Skeletal muscle tissue (tissue), 5 donors: ENCODE data around the gene OSBPL9. TPM values are rescaled to one million over a fixed set of nuclear protein-coding genes. Genes with fewer than 3 reads are reported as not detected.
"Not testable (repeated sequence)": the region's sequence is repeated elsewhere in the genome, so short reads cannot be mapped to it uniquely, and the experiment has no call there.

ENCODE experiments used
- H3K27ac ChIP-seq: one replicate; pipeline ENCODE4 v1.7.0; 2013; ENCODE audit warnings: mild to moderate bottlenecking, low read depth, low read length, inconsistent platforms
- H3K27me3 ChIP-seq, 3 donors: one replicate each; pipeline ENCODE4 v1.7.0; 2013; ENCODE audit warnings: low read length in 3 of 3; ENCODE audit not compliant: control insufficient read depth in 3 of 3, insufficient read depth in 3 of 3
- H3K36me3 ChIP-seq, 3 donors: one replicate each; pipeline ENCODE4 v1.7.0; 2013; ENCODE audit warnings: low read length in 3 of 3; ENCODE audit not compliant: control insufficient read depth in 3 of 3, insufficient read depth in 3 of 3
- H3K4me1 ChIP-seq, 3 donors: one replicate each; pipeline ENCODE4 v1.7.0; 2013; ENCODE audit warnings: low read length in 3 of 3, mild to moderate bottlenecking in 3 of 3; ENCODE audit not compliant: control insufficient read depth in 3 of 3, insufficient read depth in 3 of 3
- H3K4me3 ChIP-seq, 3 donors: one replicate each; pipeline ENCODE4 v1.7.0; 2013; ENCODE audit warnings: low read length in 3 of 3
- H3K9ac ChIP-seq, 3 donors: one replicate each; pipeline ENCODE4 v1.7.0; 2013; ENCODE audit warnings: low read length in 3 of 3, mild to moderate bottlenecking in 3 of 3, moderate library complexity in 2 of 3, low read depth in 1 of 3
- H3K9me3 ChIP-seq, 3 donors: one replicate each; pipeline ENCODE4 v1.7.0; 2013; ENCODE audit warnings: low read length in 3 of 3; ENCODE audit not compliant: control insufficient read depth in 3 of 3
- small RNA-seq: library from RNA; depleted of rRNA; stranded (forward); fragments of <200 nt; gene quantifications from one replicate; pipeline ENCODE3, GENCODE V24; 2014
- total RNA-seq: library from RNA; depleted of rRNA; stranded (reverse); fragments of >200 nt; gene quantifications from one replicate; pipeline ENCODE4 v1.2.3, GENCODE V29; 2014
- donor health status: Osteomylitis.

The OSBPL9 gene
- total RNA-seq, 1 donor from 2014 or later = 80.9 TPM

GRCh38 chr1:51818487-51818886 lies 201.6 kb downstream of the OSBPL9 start:
- no peak overlapping the region for H3K9ac ChIP-seq
- peaks cover 13 to 29% (median 15%) of the 10 kb centered on the region in 3 donors for H3K36me3 ChIP-seq
- no peaks in the 10 kb centered on the region for H3K4me1 ChIP-seq

GRCh38 chr1:51819021-51819420 lies 202.1 kb downstream of the OSBPL9 start:
- not testable (repeated sequence) for H3K27me3 ChIP-seq, H3K9me3 ChIP-seq, H3K27ac ChIP-seq, H3K4me3 ChIP-seq, H3K4me1 ChIP-seq, H3K9ac ChIP-seq
- peaks cover 8 to 25% (median 11%) of the 10 kb centered on the region in 3 donors for H3K36me3 ChIP-seq

More at GRCh38 chr1:51818487-51818886, 201.6 kb downstream of the OSBPL9 start:
- Histone ChIP-seq H3K27ac (no peak overlapping the region), H3K9me3 (no peaks in the 10 kb centered on the region), H3K4me3 (no peak overlapping the region), H3K27me3 (no peaks in the 10 kb centered on the region)

GRCh38 chr1:51819810-51820209 lies 202.9 kb downstream of the OSBPL9 start:
- Histone ChIP-seq H3K4me1 (no peaks in the 10 kb centered on the region), H3K36me3 (peaks cover 8 to 21% (median 11%) of the 10 kb centered on the region in 3 donors), H3K27me3 (no peaks in the 10 kb centered on the region), H3K27ac (no peak overlapping the region), H3K9ac (no peak overlapping the region), H3K4me3 (no peak overlapping the region), H3K9me3 (no peaks in the 10 kb centered on the region)

- Histone ChIP-seq H3K27me3 (no peaks in the 10 kb centered on the region), H3K27ac (no peak overlapping the region), H3K9ac (no peak overlapping the region), H3K36me3 (peaks cover 7 to 35% (median 19%) of the 10 kb centered on the region in 3 donors), H3K4me1 (no peaks in the 10 kb centered on the region), H3K9me3 (no peaks in the 10 kb centered on the region), H3K4me3 (no peak overlapping the region)
Measured at GRCh38 chr1:51829058-51829457, 212.2 kb downstream of the OSBPL9 start.

GRCh38 chr1:51833700-51834099 lies 216.8 kb downstream of the OSBPL9 start:
- Histone ChIP-seq H3K27ac (no peak overlapping the region), H3K27me3 (no peaks in the 10 kb centered on the region), H3K9me3 (no peaks in the 10 kb centered on the region), H3K4me3 (no peak overlapping the region), H3K9ac (no peak overlapping the region), H3K4me1 (no peaks in the 10 kb centered on the region), H3K36me3 (peaks cover 10 to 36% (median 17%) of the 10 kb centered on the region in 3 donors)

GRCh38 chr1:51837243-51837642 lies 220.4 kb downstream of the OSBPL9 start:
- Histone ChIP-seq H3K27me3 (no peaks in the 10 kb centered on the region), H3K9me3 (no peaks in the 10 kb centered on the region), H3K4me3 (no peak overlapping the region), H3K4me1 (no peaks in the 10 kb centered on the region), H3K27ac (no peak overlapping the region), H3K9ac (no peak overlapping the region), H3K36me3 (peaks cover 8 to 33% (median 17%) of the 10 kb centered on the region in 3 donors)

Small RNA genes within 50 kb of the gene (small RNA-seq; reads per million reads assigned to genes)
- gene AL050343.2 = not detected
- not detected for gene RF00568

Other genes starting within 250 kb of the OSBPL9 start
- 44.9 TPM for gene EPS15, start 97.8 kb upstream of the OSBPL9 start, total RNA-seq